NCI-H2107 treated with DMSO at 0.1 percent for 48 hours (cell line): ENCODE measurements around the gene MYBBP1A.
"Not testable (repeated sequence)": the region's sequence is repeated elsewhere in the genome, so short reads cannot be mapped to it uniquely, and the experiment has no call there.

Experiments
- DNase-seq: peaks from one replicate; lab custom pipeline; 2025; ENCODE audit not compliant: unreplicated experiment; lab: John Stamatoyannopoulos, UW

Gene MYBBP1A

GRCh38 chr17:4588898-4589625, 33.9 kb upstream of the MYBBP1A start:
- no peak for DNase-seq

- DNase-seq = no peak
These were observed 33.2 kb upstream of the MYBBP1A start for GRCh38 chr17:4588391-4588790.

- no peak for DNase-seq
These were observed 32.6 kb upstream of the MYBBP1A start for GRCh38 chr17:4587803-4588202.

GRCh38 chr17:4587195-4587594, 32.0 kb upstream of the MYBBP1A start:
- no peak for DNase-seq

GRCh38 chr17:4586043-4586442, 30.9 kb upstream of the MYBBP1A start:
- DNase-seq = no peak

- DNase-seq = no peak
These were observed 30.4 kb upstream of the MYBBP1A start for GRCh38 chr17:4585638-4585994.

GRCh38 chr17:4584917-4585637, 29.9 kb upstream of the MYBBP1A start:
- no peak for DNase-seq

- DNase-seq = no peak
These were observed 29.1 kb upstream of the MYBBP1A start, which contains the start of gene SMTNL2 for GRCh38 chr17:4584101-4584916. SMTNL2 (plus strand) TSS chr17:4584529; CDS start chr17:4584606, 77 bp downstream.

- no peak for DNase-seq
These were observed 28.6 kb upstream of the MYBBP1A start for GRCh38 chr17:4583782-4584100.

GRCh38 chr17:4583206-4583605, 28.0 kb upstream of the MYBBP1A start:
- no peak for DNase-seq

- no peak for DNase-seq
These were observed 27.5 kb upstream of the MYBBP1A start for GRCh38 chr17:4582691-4583090.

GRCh38 chr17:4582101-4582501, 26.9 kb upstream of the MYBBP1A start:
- no peak for DNase-seq

GRCh38 chr17:4580291-4580690, 25.1 kb upstream of the MYBBP1A start:
- DNase-seq = no peak

- no peak for DNase-seq
These were observed 24.5 kb upstream of the MYBBP1A start for GRCh38 chr17:4579678-4580077.

- DNase-seq = not testable (repeated sequence)
These were observed 23.2 kb upstream of the MYBBP1A start for GRCh38 chr17:4578349-4578748.

GRCh38 chr17:4577386-4577993, 22.3 kb upstream of the MYBBP1A start:
- DNase-seq = no peak

- no peak for DNase-seq
These were observed 21.6 kb upstream of the MYBBP1A start for GRCh38 chr17:4576729-4577322.

- DNase-seq = no peak
These were observed 21.0 kb upstream of the MYBBP1A start for GRCh38 chr17:4576161-4576558.

GRCh38 chr17:4574448-4575045, 19.4 kb upstream of the MYBBP1A start:
- DNase-seq = no peak

GRCh38 chr17:4573669-4574068, 18.5 kb upstream of the MYBBP1A start:
- no peak for DNase-seq

GRCh38 chr17:4573115-4573514, 17.9 kb upstream of the MYBBP1A start:
- DNase-seq = no peak
